Measurements from ENCODE around the gene ST8SIA6. TPM values are rescaled to one million over a fixed set of nuclear protein-coding genes. Genes with fewer than 3 reads are reported as not detected.

Gene ST8SIA6
- total and polyA plus RNA-seq, 7 donors = 0.12 to 2.1 (median 1.1) TPM

- H3K36me3 ChIP-seq (ENCODE audit: insufficient read depth in 1 of 2, low read depth in 1 of 2) = no peaks in the 10 kb centered on the region
- H3K4me1 ChIP-seq = no peaks in the 10 kb centered on the region
- H3K27ac ChIP-seq = no peak overlapping the region
- intact Hi-C loops (cut with DNase I) = no loop called here
- H3K4me3 ChIP-seq = no peak overlapping the region
- H3K9me3 ChIP-seq = no peaks in the 10 kb centered on the region
- no peak for DNase-seq
- no peak for TF ChIP-seq CTCF (IDR thresholded peaks at IDR 0.05)
- no peak for ATAC-seq
- 71 to 84% (median 77%) methylated on average over 5 of the region's 5 CpGs for WGBS, 3 donors
- peaks cover 0 to 2% (median 0%) of the 10 kb centered on the region in 3 donors for H3K27me3 ChIP-seq (ENCODE audit: insufficient read depth in 3 of 3, low read length in 2 of 3)
Measured at GRCh38 chr10:17422931-17423330, 31.5 kb downstream of the ST8SIA6 start.

- Histone ChIP-seq H3K4me1 (no peaks in the 10 kb centered on the region), H3K9me3 (no peaks in the 10 kb centered on the region), H3K36me3 (ENCODE audit: insufficient read depth in 1 of 2, low read depth in 1 of 2) (no peaks in the 10 kb centered on the region), H3K27me3 (ENCODE audit: insufficient read depth in 3 of 3, low read length in 2 of 3) (peaks cover 0 to 2% (median 0%) of the 10 kb centered on the region in 3 donors), H3K27ac (no peak overlapping the region), H3K4me3 (no peak overlapping the region)
- TF ChIP-seq CTCF (IDR thresholded peaks at IDR 0.05) = no peak
- WGBS, 3 donors = 30 to 78% (median 37%) methylated on average over 2 of the region's 2 CpGs
- intact Hi-C loops (cut with DNase I) = no loop called here
- DNase-seq = no peak
- no peak for ATAC-seq
Measured at GRCh38 chr10:17418249-17418648, 36.1 kb downstream of the ST8SIA6 start.

- TF ChIP-seq CTCF (IDR thresholded peaks at IDR 0.05) = no peak
- no peaks in the 10 kb centered on the region for H3K4me1 ChIP-seq
- 74 to 81% (median 80%) methylated on average over 8 of the region's 8 CpGs for WGBS, 3 donors
- H3K4me3 ChIP-seq = no peak overlapping the region
- no peak overlapping the region for H3K27ac ChIP-seq
- ATAC-seq (no peak), DNase-seq (no peak)
- no peaks in the 10 kb centered on the region for H3K9me3 ChIP-seq
- no peaks in the 10 kb centered on the region for H3K36me3 ChIP-seq (ENCODE audit: insufficient read depth in 1 of 2, low read depth in 1 of 2)
- H3K27me3 ChIP-seq (ENCODE audit: insufficient read depth in 3 of 3, low read length in 2 of 3) = peaks cover 0 to 2% (median 0%) of the 10 kb centered on the region in 3 donors
- intact Hi-C loops (cut with DNase I) = no loop called here
Measured at GRCh38 chr10:17416442-17417211, 37.8 kb downstream of the ST8SIA6 start.

- H3K9me3 ChIP-seq = no peaks in the 10 kb centered on the region
- no peak overlapping the region for H3K27ac ChIP-seq
- no peaks in the 10 kb centered on the region for H3K4me1 ChIP-seq
- intact Hi-C loops (cut with DNase I) = no loop called here
- H3K36me3 ChIP-seq (ENCODE audit: insufficient read depth in 1 of 2, low read depth in 1 of 2) = no peaks in the 10 kb centered on the region
- 60 to 70% (median 65%) methylated on average over 3 of the region's 3 CpGs for WGBS, 3 donors
- H3K27me3 ChIP-seq (ENCODE audit: insufficient read depth in 3 of 3, low read length in 2 of 3) = peaks cover 0 to 2% (median 0%) of the 10 kb centered on the region in 3 donors
- ATAC-seq (no peak), DNase-seq (no peak)
- no peak overlapping the region for H3K4me3 ChIP-seq
- no peak for TF ChIP-seq CTCF (IDR thresholded peaks at IDR 0.05)
Measured at GRCh38 chr10:17415046-17415658, 39.2 kb downstream of the ST8SIA6 start.
